HepG2 (cell line): Measurements from ENCODE around the gene LCAT. TPM values are rescaled to one million over a fixed set of nuclear protein-coding genes. Genes with fewer than 3 reads are reported as not detected.

Experiments used
- ATAC-seq: fragments of 200-7000 bp; cut with Tn5 transposase; 3 replicates; pipeline ENCODE4 v1.9.1; 2020; ENCODE audit warnings: mild to moderate bottlenecking, moderate library complexity
- Bru-seq: library from RNA; stranded (reverse); fragments of 400-500 nt; gene quantifications from one replicate; lab custom pipeline; 2021; lab: Mats Ljungman, UMichigan
- BruChase-seq, 2 experiments: library from RNA; stranded (reverse); fragments of 400-500 nt; gene quantifications; one replicate each; lab custom pipeline; 2021; lab: Mats Ljungman, UMichigan
- BruUV-seq: library from RNA; stranded (reverse); fragments of 400-500 nt; replicated peaks from 2 replicates; lab custom pipeline; 2021; lab: Mats Ljungman, UMichigan
- CTCF ChIA-PET: fragments of 300-600 bp; formaldehyde crosslinking; extraction: SDS; loops from one replicate; lab custom pipeline; 2021; ENCODE audit warnings: low total read pairs, inconsistent platforms, low intra/inter-chr PET ratio; lab: Yijun Ruan, JAX
- POLR2A ChIA-PET: fragments of 350-600 bp; sonication (Branson Sonifier 250); formaldehyde crosslinking; loops from one replicate; lab custom pipeline; 2020; ENCODE audit warnings: antibody characterized with exemption, inconsistent platforms; lab: Yijun Ruan, JAX
- DNase-seq: peaks from one replicate; pipeline ENCODE4 v3.0.0-alpha.2; 2015; ENCODE audit warnings: low spot score
- FAIRE-seq: peaks from 3 replicates; lab custom pipeline; 2011; peaks lifted over from hg19 to GRCh38; lab: Jason Lieb, UNC
- H2AFZ ChIP-seq: one replicate; pipeline ENCODE4 v1.6.1; 2011; ENCODE audit warnings: low read length, inconsistent platforms
- H3K27ac ChIP-seq: fragments of 300-600 bp; 3 replicates; pipeline ENCODE4 v1.8.0; 2011; ENCODE audit warnings: mixed run types, mild to moderate bottlenecking, mixed read lengths, low read length, inconsistent platforms; ENCODE audit not compliant: insufficient read depth; ENCODE audit errors: extremely low read length
- H3K27me3 ChIP-seq, 2 experiments: fragments of 200-600 bp in 1 of 2; 2 replicates in 1 of 2; 3 replicates in 1 of 2; pipeline versions ENCODE4 v1.6.0 to v1.8.0; 2011; ENCODE audit warnings: low read length in 2 of 2, mild to moderate bottlenecking in 2 of 2, moderate library complexity in 2 of 2, inconsistent platforms in 1 of 2; ENCODE audit not compliant: insufficient read depth in 2 of 2, control insufficient read depth in 1 of 2
- H3K36me3 ChIP-seq, 2 experiments: fragments of 200-600 bp in 1 of 2; replicated peaks in 1 of 2; 2 replicates in 1 of 2; 3 replicates in 1 of 2; pipeline versions ENCODE4 v1.5.1 to v1.8.0; 2011; ENCODE audit warnings: low read length in 2 of 2, inconsistent platforms in 1 of 2; ENCODE audit not compliant: insufficient read depth in 2 of 2, control insufficient read depth in 1 of 2
- H3K4me1 ChIP-seq: 2 replicates; pipeline ENCODE4 v1.5.1; 2012; ENCODE audit warnings: low read length, inconsistent platforms; ENCODE audit not compliant: insufficient read depth
- H3K4me2 ChIP-seq: 2 replicates; pipeline ENCODE4 v1.6.0; 2011; ENCODE audit warnings: low read depth, low read length, inconsistent platforms
- H3K4me3 ChIP-seq, 3 experiments: fragments of 200-600 bp in 1 of 3; sonication (generic), shearing (Covaris generic) in 1 of 3; replicated peaks in 1 of 3; 2 replicates each; pipeline ENCODE4 v1.5.1; 2011 to 2016; ENCODE audit warnings: low read length in 3 of 3, inconsistent platforms in 2 of 3, low read depth in 2 of 3, mild to moderate bottlenecking in 2 of 3, control low read depth in 1 of 3, mixed read lengths in 1 of 3; ENCODE audit not compliant: insufficient read depth in 1 of 3
- H3K79me2 ChIP-seq: one replicate; pipeline ENCODE4 v1.6.1; 2011; ENCODE audit warnings: low read length, inconsistent platforms; ENCODE audit not compliant: insufficient read depth
- H3K9ac ChIP-seq: 2 replicates; pipeline ENCODE4 v1.6.0; 2011; ENCODE audit warnings: mild to moderate bottlenecking, low read depth, low read length, inconsistent platforms; ENCODE audit not compliant: insufficient read depth
- H3K9me3 ChIP-seq: 2 replicates; pipeline ENCODE4 v1.5.1; 2012; ENCODE audit warnings: mild to moderate bottlenecking, low read length
- H4K20me1 ChIP-seq: 2 replicates; pipeline ENCODE4 v1.6.0; 2011; ENCODE audit warnings: inconsistent platforms, mild to moderate bottlenecking, low read length, moderate library complexity; ENCODE audit not compliant: insufficient read depth
- HDAC1 ChIP-seq: sonication (generic); formaldehyde crosslinking; IDR thresholded peaks from 2 replicates; pipeline ENCODE4 v1.5.1; 2020; ENCODE audit warnings: mild to moderate bottlenecking, missing genetic modification reagents
- KMT2B ChIP-seq: IDR thresholded peaks from 2 replicates; pipeline ENCODE4 v1.6.1; 2016; ENCODE audit warnings: missing genetic modification reagents, missing compliant biosample characterization
- MIER2 ChIP-seq: IDR thresholded peaks from 2 replicates; pipeline ENCODE4 v1.6.1; 2016; ENCODE audit warnings: missing biosample characterization, missing genetic modification reagents
- NCOA1 ChIP-seq: sonication (generic); formaldehyde crosslinking; IDR thresholded peaks from 2 replicates; pipeline ENCODE4 v1.9.0; 2021; ENCODE audit warnings: missing genetic modification reagents
- SNAPC2 ChIP-seq: sonication (generic); formaldehyde crosslinking; IDR thresholded peaks from 2 replicates; pipeline ENCODE4 v1.8.1; 2022; ENCODE audit warnings: mild to moderate bottlenecking, missing genetic modification reagents
- SP4 ChIP-seq: sonication (generic); formaldehyde crosslinking; IDR thresholded peaks from 2 replicates; pipeline ENCODE4 v1.8.1; 2023; ENCODE audit warnings: mild to moderate bottlenecking, missing genetic modification reagents
- ZNF331 ChIP-seq: sonication (generic); formaldehyde crosslinking; IDR thresholded peaks from 2 replicates; pipeline ENCODE4 v1.4.0; 2020; ENCODE audit warnings: missing genetic modification reagents
- ZNF816 ChIP-seq: sonication (generic); formaldehyde crosslinking; IDR thresholded peaks from 2 replicates; pipeline ENCODE4 v1.8.0; 2022; ENCODE audit warnings: missing genetic modification reagents, mild to moderate bottlenecking, borderline replicate concordance
- WGBS: methylation state at CpG from one replicate; pipeline ENCODE4 v1.1.6; 2017; ENCODE audit warnings: low lambda C conversion rate; 5-methylcytosine and 5-hydroxymethylcytosine counted together
- in situ Hi-C: cut with HindIII; loops from 2 replicates; pipeline ENCODE4 v1.10.0; 2017; ENCODE audit warnings: low pct_unique_long_range_greater_than_20kb; ENCODE audit not compliant: extremely low pct_ligation_motif_present
- intact Hi-C: fragments of 100-400 bp; cut with micrococcal nuclease; formaldehyde crosslinking; loops from one replicate; pipeline ENCODE4 v1.10.0; 2022; ENCODE audit not compliant: unreplicated experiment
- long read RNA-seq, 2 experiments: library from RNA in 1 of 2; library from polyadenylated mRNA in 1 of 2; stranded (forward) in 1 of 2; unstranded in 1 of 2; transcript quantifications; one replicate each; pipeline ENCODE4 v2.0.0, GENCODE V29; 2019 to 2022
- polyA minus RNA-seq, 3 experiments: library from RNA; depleted of rRNA, polyadenylated mRNA; stranded (reverse); fragments of >200 nt; gene quantifications; 2 replicates each; pipeline ENCODE4 v1.2.3, GENCODE V29; 2011; ENCODE audit warnings: low replicate concordance in 1 of 3
- polyA plus RNA-seq, 8 experiments: library from polyadenylated mRNA; depleted of rRNA in 3 of 8; stranded (reverse) in 7 of 8; unstranded in 1 of 8; fragments of >200 nt; fragmentation: Illumina TruSeq in 4 of 8; extraction: Trizol in 4 of 8; gene quantifications; 2 replicates each; pipeline versions ENCODE4 v1.2.1 to v1.2.3, GENCODE V29; 2011 to 2016; ENCODE audit warnings: low read depth in 4 of 8, missing spikeins in 1 of 8, mixed read lengths in 1 of 8; ENCODE audit not compliant: insufficient read depth in 1 of 8
- total RNA-seq, 5 experiments: library from RNA; depleted of rRNA; stranded (reverse); fragments of >200 nt; fragmentation: Illumina TruSeq; extraction: Trizol; gene quantifications; 2 replicates each; pipeline ENCODE4 v1.2.3, GENCODE V29; 2016; ENCODE audit warnings: low read depth in 1 of 5
- TF ChIP-seq, protein P1 (sequence below): sonication (generic); formaldehyde crosslinking; IDR thresholded peaks from 2 replicates; pipeline ENCODE4 v1.4.0; 2020; ENCODE audit warnings: missing genetic modification reagents, borderline replicate concordance
- TF ChIP-seq, protein P2 (sequence below): sonication (generic); formaldehyde crosslinking; IDR thresholded peaks from 2 replicates; pipeline ENCODE4 v1.8.0; 2022; ENCODE audit warnings: mild to moderate bottlenecking, missing genetic modification reagents, moderate library complexity

The LCAT gene, protein sequence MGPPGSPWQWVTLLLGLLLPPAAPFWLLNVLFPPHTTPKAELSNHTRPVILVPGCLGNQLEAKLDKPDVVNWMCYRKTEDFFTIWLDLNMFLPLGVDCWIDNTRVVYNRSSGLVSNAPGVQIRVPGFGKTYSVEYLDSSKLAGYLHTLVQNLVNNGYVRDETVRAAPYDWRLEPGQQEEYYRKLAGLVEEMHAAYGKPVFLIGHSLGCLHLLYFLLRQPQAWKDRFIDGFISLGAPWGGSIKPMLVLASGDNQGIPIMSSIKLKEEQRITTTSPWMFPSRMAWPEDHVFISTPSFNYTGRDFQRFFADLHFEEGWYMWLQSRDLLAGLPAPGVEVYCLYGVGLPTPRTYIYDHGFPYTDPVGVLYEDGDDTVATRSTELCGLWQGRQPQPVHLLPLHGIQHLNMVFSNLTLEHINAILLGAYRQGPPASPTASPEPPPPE
- 13.2 and 36.1 TPM in 2 replicates for total RNA-seq (2016; rRNA removed; fragmentation: Illumina TruSeq; extraction: Trizol)
- 21.4 and 35.2 TPM in 2 replicates for total RNA-seq (2016; cell fraction: cytosol; rRNA removed; fragmentation: Illumina TruSeq; extraction: Trizol; ENCODE audit: low read depth)
- 15.3 and 43.4 TPM in 2 replicates for total RNA-seq (2016; cell fraction: insoluble cytoplasmic fraction; rRNA removed; fragmentation: Illumina TruSeq; extraction: Trizol)
- total RNA-seq (2016; cell fraction: membrane; rRNA removed; fragmentation: Illumina TruSeq; extraction: Trizol): 28.1 and 30.3 TPM in 2 replicates
- total RNA-seq (2016; cell fraction: nucleus; rRNA removed; fragmentation: Illumina TruSeq; extraction: Trizol): 38.4 and 54.9 TPM in 2 replicates
- polyA plus RNA-seq (2011; rRNA removed): 38.9 and 46.0 TPM in 2 replicates
- 19.5 and 23.4 TPM in 2 replicates for polyA plus RNA-seq (2011; cell fraction: cytosol; rRNA removed)
- polyA plus RNA-seq (2011; cell fraction: nucleus; rRNA removed): 217 and 291 TPM in 2 replicates
- polyA plus RNA-seq (2012): 56.2 and 59.4 TPM in 2 replicates
- polyA plus RNA-seq (2016; cell fraction: cytosol; fragmentation: Illumina TruSeq; extraction: Trizol; ENCODE audit: low read depth): 28.0 and 29.1 TPM in 2 replicates
- 16.8 and 22.2 TPM in 2 replicates for polyA plus RNA-seq (2016; cell fraction: insoluble cytoplasmic fraction; fragmentation: Illumina TruSeq; extraction: Trizol; ENCODE audit: low read depth)
- 27.6 and 33.3 TPM in 2 replicates for polyA plus RNA-seq (2016; cell fraction: membrane; fragmentation: Illumina TruSeq; extraction: Trizol; ENCODE audit: low read depth)
- polyA plus RNA-seq (2016; cell fraction: nucleus; fragmentation: Illumina TruSeq; extraction: Trizol; ENCODE audit: insufficient read depth, low read depth): 213 and 231 TPM in 2 replicates
- polyA minus RNA-seq (2011; rRNA and poly(A)+ RNA removed; ENCODE audit: low replicate concordance): 3.9 and 39.1 TPM in 2 replicates
- polyA minus RNA-seq (2011; cell fraction: cytosol; rRNA and poly(A)+ RNA removed): 12.8 and 12.9 TPM in 2 replicates
- 24.2 and 31.6 TPM in 2 replicates for polyA minus RNA-seq (2011; cell fraction: nucleus; rRNA and poly(A)+ RNA removed)
- percentile 87 among the genes with signal in this experiment for Bru-seq, nascent RNA
- BruChase-seq, experiment 1, labeled RNA remaining after a 6-hour chase: percentile 96 among the genes with signal in this experiment
- BruChase-seq, experiment 2, labeled RNA remaining after a 2-hour chase: percentile 93 among the genes with signal in this experiment
- long read RNA-seq, experiment 1, transcript LCAT-201 (6 exons, 1,507 nt): major isoform, 42 of 75 reads
- long read RNA-seq, experiment 1, partial matches to known transcripts: 7 of 75 reads
- long read RNA-seq, experiment 1, other reads (novel, unspliced or antisense): 25 of 75 reads
- long read RNA-seq, experiment 2, transcript LCAT-204 (5 exons, 1,240 nt): minor isoform, 6 of 92 reads
- long read RNA-seq, experiment 2, transcript LCAT-201 (6 exons, 1,507 nt): major isoform, 50 of 92 reads
- long read RNA-seq, experiment 2, partial matches to known transcripts: 11 of 92 reads
- long read RNA-seq, experiment 2, other reads (novel, unspliced or antisense): 24 of 92 reads

DNA sequence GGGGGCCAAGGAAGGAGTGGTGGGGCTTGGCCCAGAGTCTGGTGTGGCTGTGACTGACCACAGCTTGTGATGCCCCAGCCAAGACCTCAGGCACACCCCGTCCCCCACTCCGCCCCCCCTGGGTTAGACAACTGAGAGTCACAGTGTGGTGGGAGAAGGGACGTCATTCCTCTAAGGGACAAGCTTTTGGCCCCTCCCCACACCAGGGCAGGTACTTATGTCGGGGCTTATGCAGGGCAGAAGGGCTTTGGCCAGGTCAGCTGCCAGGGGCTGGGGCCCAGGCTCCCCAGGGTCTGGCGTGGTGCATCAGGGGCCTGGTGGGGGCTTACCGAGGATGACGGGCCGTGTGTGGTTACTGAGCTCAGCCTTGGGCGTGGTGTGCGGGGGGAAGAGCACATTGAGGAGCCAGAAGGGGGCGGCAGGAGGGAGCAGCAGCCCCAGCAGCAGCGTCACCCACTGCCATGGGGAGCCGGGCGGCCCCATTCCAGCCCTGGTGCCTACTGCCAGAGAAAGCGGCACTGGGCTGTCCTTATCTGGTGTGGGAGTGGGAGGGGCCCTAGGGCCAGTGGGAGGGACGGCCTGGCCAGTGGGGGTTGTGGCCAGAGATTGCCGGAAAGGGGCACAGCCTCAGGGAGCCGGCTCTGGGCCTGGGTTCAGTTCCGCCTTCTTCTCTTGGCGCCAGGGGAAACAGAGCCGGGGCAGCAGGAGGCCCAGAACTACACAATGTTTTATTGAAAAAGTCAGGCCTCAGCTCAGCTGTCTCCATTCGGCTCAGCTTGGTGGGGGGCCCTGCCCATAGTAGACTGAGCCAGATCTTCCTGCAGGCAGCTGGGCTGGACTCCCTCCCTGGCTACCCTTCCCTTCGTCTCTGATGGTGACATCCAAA is at the start of gene LCAT:
LCAT (minus strand) TSS at position 502 of the 886 bp plus-strand sequence; CDS start at position 483, 19 bp downstream.
- POLR2A ChIA-PET: interaction anchor here (0.6 to 13.6 kb wide), 23 partner anchors 9 to 320 kb away, joined by 3 to 226 read pairs (median 5); partner anchors contain the start of genes ACD, CTRL, DDX28 and DPEP2
- TSS peak; percentile 54 for BruUV-seq
- peak within 1 kb of the TSS; percentile 85 for H3K27ac ChIP-seq
- ATAC-seq: peak; percentile 71
- peaks cover 37 to 53% of the 10 kb centered on the region in 2 experiments for H3K36me3 ChIP-seq
- H3K27me3 ChIP-seq: no peaks in the 10 kb centered on the region
- no peak within 1 kb of the TSS for H2AFZ ChIP-seq
- WGBS: 8% methylated on average over 10 of the region's 23 CpGs
- peaks cover 52% of the 10 kb centered on the region for H3K4me1 ChIP-seq
- FAIRE-seq: no peak
- peak within 1 kb of the TSS; percentile 72 for H3K4me2 ChIP-seq
- DNase-seq: peak; percentile 78
- H3K79me2 ChIP-seq: no peaks in the 10 kb centered on the region
- intact Hi-C loops (loop anchor here (1.0 to 2.0 kb wide), 3 partner anchors 9 to 97 kb away; partner anchors contain the start of gene SLC12A4), in situ Hi-C loops (loop anchor here (5.0 kb wide), 1 partner anchor 98 kb away; no protein-coding TSS in a partner anchor)
- H4K20me1 ChIP-seq: peaks cover 17% of the 10 kb centered on the region; the same call in 1 of the 2 replicates
- CTCF ChIA-PET: interaction anchor here (1.3 kb wide), 1 partner anchor 97 kb away, joined by 5 read pairs; no protein-coding TSS in a partner anchor
- no peaks in the 10 kb centered on the region for H3K9me3 ChIP-seq
- peak within 1 kb of the TSS; percentile 61 for H3K9ac ChIP-seq
- H3K4me3 ChIP-seq: peak within 1 kb of the TSS; percentile 35 to 65 (median 55); a peak in 5 of 6 replicates
- TF ChIP-seq SP4 (CRISPR knock-in tag) (peak; percentile 51), SNAPC2 (CRISPR knock-in tag) (no peak), ZNF816 (CRISPR knock-in tag) (0 out of 2 replicates have a peak, but pooled peaks have one; percentile 3), MIER2 (no peak), KMT2B (CRISPR knock-in tag) (peak; percentile 52; the same call in 1 of the 2 replicates), HDAC1 (0 out of 2 replicates have a peak, but pooled peaks have one; percentile 12), NCOA1 (CRISPR knock-in tag) (no peak), ZNF331 (peak; percentile 79; the same call in 1 of the 2 replicates)
- TF ChIP-seq, protein P1, sequence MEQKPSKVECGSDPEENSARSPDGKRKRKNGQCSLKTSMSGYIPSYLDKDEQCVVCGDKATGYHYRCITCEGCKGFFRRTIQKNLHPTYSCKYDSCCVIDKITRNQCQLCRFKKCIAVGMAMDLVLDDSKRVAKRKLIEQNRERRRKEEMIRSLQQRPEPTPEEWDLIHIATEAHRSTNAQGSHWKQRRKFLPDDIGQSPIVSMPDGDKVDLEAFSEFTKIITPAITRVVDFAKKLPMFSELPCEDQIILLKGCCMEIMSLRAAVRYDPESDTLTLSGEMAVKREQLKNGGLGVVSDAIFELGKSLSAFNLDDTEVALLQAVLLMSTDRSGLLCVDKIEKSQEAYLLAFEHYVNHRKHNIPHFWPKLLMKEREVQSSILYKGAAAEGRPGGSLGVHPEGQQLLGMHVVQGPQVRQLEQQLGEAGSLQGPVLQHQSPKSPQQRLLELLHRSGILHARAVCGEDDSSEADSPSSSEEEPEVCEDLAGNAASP (CRISPR knock-in tag): peak; percentile 33; the same call in 1 of the 2 replicates
- TF ChIP-seq, protein P2, sequence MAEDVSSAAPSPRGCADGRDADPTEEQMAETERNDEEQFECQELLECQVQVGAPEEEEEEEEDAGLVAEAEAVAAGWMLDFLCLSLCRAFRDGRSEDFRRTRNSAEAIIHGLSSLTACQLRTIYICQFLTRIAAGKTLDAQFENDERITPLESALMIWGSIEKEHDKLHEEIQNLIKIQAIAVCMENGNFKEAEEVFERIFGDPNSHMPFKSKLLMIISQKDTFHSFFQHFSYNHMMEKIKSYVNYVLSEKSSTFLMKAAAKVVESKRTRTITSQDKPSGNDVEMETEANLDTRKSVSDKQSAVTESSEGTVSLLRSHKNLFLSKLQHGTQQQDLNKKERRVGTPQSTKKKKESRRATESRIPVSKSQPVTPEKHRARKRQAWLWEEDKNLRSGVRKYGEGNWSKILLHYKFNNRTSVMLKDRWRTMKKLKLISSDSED: 0 out of 2 replicates have a peak, but pooled peaks have one; percentile 17
